GM18520 (cell line): ENCODE data around the gene ENPP7.

ENCODE experiments used
- ATAC-seq: cut with Tn5 transposase; IDR thresholded peaks from one replicate; pipeline ENCODE4 v1.9.1; 2021; ENCODE audit not compliant: unreplicated experiment

Gene ENPP7

GRCh38 chr17:79702550-79703236 lies 28.1 kb upstream of the ENPP7 start:
- no peak for ATAC-seq

DNA sequence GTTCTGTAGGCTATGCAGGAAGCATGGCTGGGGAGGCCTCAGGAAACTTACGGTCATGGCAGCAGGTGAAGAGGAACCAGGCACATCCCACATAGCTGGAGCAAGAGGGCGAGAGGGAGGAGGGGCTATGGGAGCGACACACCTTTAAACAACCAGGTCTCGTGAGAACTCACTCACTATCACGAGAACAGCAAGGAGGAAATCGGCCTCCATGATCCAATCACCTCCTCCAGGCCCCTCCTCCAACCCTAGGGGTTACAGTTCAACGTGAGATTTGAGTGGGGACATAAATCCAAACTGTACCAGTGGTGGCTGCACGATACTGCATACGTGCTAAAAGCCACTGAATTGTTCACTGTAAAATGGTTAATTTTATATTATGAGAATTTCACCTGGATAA lies 26.1 kb upstream of the ENPP7 start:
- no peak for ATAC-seq

GRCh38 chr17:79705674-79706073 lies 25.1 kb upstream of the ENPP7 start:
- no peak for ATAC-seq

DNA sequence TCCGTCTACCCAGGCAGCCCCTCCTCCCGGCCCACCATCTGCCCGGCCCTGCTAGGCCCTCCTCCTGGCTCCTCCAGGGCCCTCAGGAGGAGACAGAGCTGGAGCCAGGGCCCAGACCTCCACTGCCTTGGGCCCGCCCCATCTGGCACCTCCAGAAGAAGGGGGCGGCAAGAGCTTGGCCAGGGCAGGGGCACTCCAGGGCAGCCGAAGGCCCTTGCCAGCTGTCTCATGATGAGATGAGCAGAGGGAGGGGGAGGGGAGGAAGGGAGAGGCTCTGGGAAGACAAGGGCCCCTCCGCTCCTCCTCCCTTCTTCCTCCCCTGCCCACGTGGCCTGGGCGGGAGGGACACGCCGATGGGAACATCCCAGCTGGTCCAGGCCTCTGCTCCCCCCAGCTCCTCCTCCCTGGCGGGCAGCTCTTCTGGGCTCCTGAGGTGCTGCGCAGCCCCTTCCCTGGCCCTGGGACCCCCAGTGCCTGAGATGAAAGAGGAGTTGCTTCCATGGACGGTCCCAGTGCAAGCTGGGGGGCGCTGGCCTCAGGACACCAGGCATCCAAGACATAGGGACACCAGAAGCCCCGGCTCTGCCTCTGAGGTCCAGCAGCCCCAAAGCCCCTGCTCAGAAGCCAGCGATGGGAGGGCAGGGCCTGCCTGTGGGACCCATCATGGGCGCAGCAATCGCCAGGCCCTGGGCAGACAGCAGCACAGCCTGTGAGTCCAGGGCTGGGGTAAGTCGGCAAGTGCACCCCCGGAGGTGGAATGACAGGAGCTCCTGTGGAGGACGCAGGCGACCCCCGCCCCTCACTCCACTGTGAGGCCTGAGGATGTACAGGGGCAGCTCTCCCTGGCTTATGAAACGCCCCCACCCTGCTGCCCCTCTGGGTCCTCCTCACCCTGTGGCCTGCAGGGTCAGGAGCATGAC lies 23.6 kb upstream of the ENPP7 start:
- no peak for ATAC-seq

- no peak for ATAC-seq
Measured at GRCh38 chr17:79707931-79708891, 22.5 kb upstream of the ENPP7 start.

DNA sequence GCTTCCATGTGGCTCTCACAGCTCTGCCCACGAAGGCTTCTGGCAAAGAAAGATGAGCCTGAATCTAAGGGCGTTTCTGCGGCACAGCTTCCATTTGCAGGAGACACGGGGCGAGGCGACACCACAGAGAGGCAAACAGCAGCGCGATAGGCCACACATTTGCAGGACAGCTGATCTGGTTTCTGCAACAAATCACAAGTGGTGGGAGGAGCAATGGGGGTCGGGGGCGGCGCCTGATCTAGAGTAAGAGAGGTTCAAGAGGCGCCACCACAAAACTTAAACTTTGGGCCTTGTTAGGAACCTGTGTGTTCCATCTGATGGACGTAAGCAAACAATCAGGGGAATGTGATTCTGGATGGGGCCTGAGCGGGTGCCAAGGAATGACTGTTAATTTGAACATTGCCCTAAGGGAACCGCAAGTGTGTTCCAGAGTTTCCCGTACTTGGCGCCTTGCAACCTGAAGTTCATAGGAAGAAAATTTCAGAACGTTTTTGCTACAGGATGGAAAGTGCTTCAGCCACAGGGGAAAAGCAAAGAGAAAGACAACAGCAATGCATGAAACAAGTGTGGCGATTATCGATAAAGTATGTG lies 18.9 kb upstream of the ENPP7 start:
- no peak for ATAC-seq

DNA sequence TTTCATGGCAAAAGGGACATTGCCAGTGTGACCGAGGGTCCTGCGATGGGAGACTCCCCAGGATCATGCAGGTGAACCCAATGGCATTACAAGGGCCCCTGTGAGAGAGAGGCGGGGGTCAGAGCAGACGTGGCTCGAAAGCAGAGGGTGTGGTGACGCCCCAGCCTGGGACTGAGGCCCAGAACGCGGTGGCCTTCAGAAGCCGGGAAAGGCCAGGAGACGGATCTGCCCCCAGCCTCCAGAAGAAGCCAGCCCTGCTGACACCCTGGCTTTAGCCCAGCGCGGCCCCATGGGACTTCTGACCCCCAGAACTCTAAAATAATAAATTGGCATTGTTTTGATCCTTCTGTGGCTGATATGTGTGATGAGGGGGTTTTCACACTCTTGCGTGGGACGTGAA lies 17.4 kb upstream of the ENPP7 start:
- ATAC-seq, result no peak

GRCh38 chr17:79714176-79715097 lies 16.3 kb upstream of the ENPP7 start:
- no peak for ATAC-seq

DNA sequence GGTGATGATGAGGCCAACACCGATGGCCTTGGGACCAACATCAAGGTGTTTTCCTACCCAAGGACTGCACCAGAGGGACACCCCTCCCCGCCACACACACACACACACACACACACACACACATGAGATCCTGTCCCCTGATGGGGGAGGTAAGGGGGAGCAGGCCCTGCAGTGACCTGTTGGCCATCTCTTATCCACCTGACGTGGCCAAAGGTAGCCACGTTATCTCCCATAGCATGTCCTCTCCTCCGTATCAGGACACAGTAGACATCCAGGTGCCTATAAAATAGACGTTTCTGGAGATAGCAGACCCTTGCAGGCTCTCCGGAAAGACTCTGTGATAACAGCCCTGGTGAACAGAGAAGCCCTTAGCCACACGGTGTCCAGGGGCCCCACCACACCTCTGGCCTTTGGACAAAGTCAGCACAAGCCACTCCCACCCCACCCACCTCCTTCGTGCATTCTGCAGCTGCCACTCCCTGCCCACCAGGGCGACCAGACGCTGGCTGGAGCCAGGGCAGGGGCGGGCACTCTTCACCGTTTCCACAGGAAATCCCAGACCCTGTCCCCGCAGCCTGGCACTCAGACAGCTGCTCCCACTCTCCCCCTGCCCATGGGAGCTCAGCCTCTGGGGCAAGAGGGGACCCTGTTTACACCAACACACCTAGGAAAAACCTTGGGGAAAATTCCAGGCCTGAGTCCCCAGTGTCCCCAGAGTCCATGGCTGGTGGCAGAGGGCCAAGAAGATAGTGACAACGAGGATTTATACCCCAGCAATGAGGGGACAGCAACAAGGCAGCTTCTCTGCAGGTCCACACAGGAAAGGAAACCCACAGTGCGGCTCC lies 15.4 kb upstream of the ENPP7 start:
- no peak for ATAC-seq

- no peak for ATAC-seq
Measured at GRCh38 chr17:79715943-79716797, 14.6 kb upstream of the ENPP7 start.

GRCh38 chr17:79720705-79721292 lies 9.9 kb upstream of the ENPP7 start:
- ATAC-seq, result no peak

- no peak for ATAC-seq
Measured at GRCh38 chr17:79721993-79722671, 8.6 kb upstream of the ENPP7 start.

GRCh38 chr17:79722787-79723186 lies 8.0 kb upstream of the ENPP7 start:
- ATAC-seq, result no peak

GRCh38 chr17:79728169-79728907 lies 2.4 kb upstream of the ENPP7 start:
- no peak for ATAC-seq

DNA sequence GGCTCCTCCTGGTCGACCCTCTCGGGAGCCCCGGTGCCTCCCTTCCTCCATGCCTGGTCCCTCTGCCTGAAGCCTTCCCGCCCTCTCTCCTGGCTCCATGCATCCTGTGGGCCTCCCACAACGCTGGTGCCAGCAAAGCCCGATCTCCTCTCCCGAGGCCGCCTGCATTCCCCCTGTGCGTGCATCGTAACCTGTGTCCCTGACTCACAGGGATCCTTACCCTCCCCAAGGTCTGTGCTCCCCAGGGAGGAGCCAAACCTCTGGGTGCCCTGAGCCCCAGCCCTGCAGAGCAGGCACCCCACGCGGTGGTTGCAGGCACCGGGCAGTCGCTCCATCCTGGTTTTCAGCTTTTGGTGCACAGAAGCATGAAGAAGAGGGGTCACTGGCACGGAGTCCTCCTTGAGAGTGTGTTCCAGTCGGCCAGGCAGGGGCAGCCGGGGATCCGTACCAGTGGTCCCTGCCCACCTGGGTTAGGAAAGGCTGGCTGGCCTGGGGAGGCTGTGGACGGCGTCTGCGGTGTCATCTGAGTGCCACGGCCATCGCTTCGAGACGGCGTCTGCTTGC lies 1.8 kb upstream of the ENPP7 start:
- no peak for ATAC-seq

- no peak for ATAC-seq
Measured at GRCh38 chr17:79729761-79730160, 982 bp upstream of the ENPP7 start.
